ENCODE measurements around the gene EP400. TPM values are rescaled to one million over a fixed set of nuclear protein-coding genes. Genes with fewer than 3 reads are reported as not detected.
A peak's percentile ranks its signal among the peaks of the same experiment; 100 is the strongest.
"Not testable (repeated sequence)": the region's sequence is repeated elsewhere in the genome, so short reads cannot be mapped to it uniquely, and the experiment has no call there.

The EP400 gene
- polyA plus RNA-seq, 3 donors from 2014 or later: 0.05 to 4.1 (median 0.74) TPM

- H3K27me3 Mint-ChIP-seq (ENCODE audit: low read depth in 3 of 3): peaks cover 0 to 4% (median 2%) of the 10 kb centered on the region in 3 donors
- H3K4me1 Mint-ChIP-seq: peaks cover 62 to 74% of the 10 kb centered on the region in 2 donors
- peaks cover 0 to 12% (median 6%) of the 10 kb centered on the region in 3 donors for H3K36me3 Mint-ChIP-seq
- peak overlapping the region in 3 of 6 donors; percentile 10 to 50 (median 10) for H3K27ac Mint-ChIP-seq
- no peak for DNase-seq
- H3K4me3 Mint-ChIP-seq: no peak overlapping the region
- H3K9me3 Mint-ChIP-seq: no peaks in the 10 kb centered on the region
Observed at GRCh38 chr12:131959641-131960589, 10.2 kb downstream of the EP400 start.

GRCh38 chr12:131960590-131961325 is 11.0 kb downstream of the EP400 start:
- H3K27ac Mint-ChIP-seq; H3K9me3 Mint-ChIP-seq; DNase-seq; H3K27me3 Mint-ChIP-seq (ENCODE audit: low read depth in 3 of 3); H3K4me3 Mint-ChIP-seq: not testable (repeated sequence)
- H3K4me1 Mint-ChIP-seq: peaks cover 68 to 79% of the 10 kb centered on the region in 2 donors
- peaks cover 0 to 12% (median 6%) of the 10 kb centered on the region in 3 donors for H3K36me3 Mint-ChIP-seq

- Mint-ChIP-seq H3K4me1 (peaks cover 62 to 76% of the 10 kb centered on the region in 2 donors), H3K36me3 (peaks cover 0 to 12% (median 6%) of the 10 kb centered on the region in 3 donors), H3K27ac (peak overlapping the region in 1 of 6 donors; percentile 61)
- not testable (repeated sequence) for H3K4me3 Mint-ChIP-seq; DNase-seq; H3K27me3 Mint-ChIP-seq (ENCODE audit: low read depth in 3 of 3); H3K9me3 Mint-ChIP-seq
Observed at GRCh38 chr12:131961328-131961727, 11.6 kb downstream of the EP400 start.

- peaks cover 0 to 12% (median 6%) of the 10 kb centered on the region in 3 donors for H3K36me3 Mint-ChIP-seq
- H3K27ac Mint-ChIP-seq: peak overlapping the region; percentile 33 to 69 (median 48)
- H3K4me3 Mint-ChIP-seq: peak overlapping the region in 4 of 5 donors; percentile 5 to 57 (median 16)
- H3K4me1 Mint-ChIP-seq: peaks cover 59 to 71% of the 10 kb centered on the region in 2 donors
- peak in 2 of 3 donors; percentile 10 to 13 for DNase-seq
- peaks cover 0 to 4% (median 0%) of the 10 kb centered on the region in 3 donors for H3K27me3 Mint-ChIP-seq (ENCODE audit: low read depth in 3 of 3)
- H3K9me3 Mint-ChIP-seq: no peaks in the 10 kb centered on the region
Observed at GRCh38 chr12:131962069-131962468, 12.3 kb downstream of the EP400 start.

GRCh38 chr12:131963381-131963780 is 13.6 kb downstream of the EP400 start:
- Mint-ChIP-seq H3K27ac (peak overlapping the region in 4 of 6 donors; percentile 34 to 73 (median 56)), H3K36me3 (peaks cover 0 to 12% (median 6%) of the 10 kb centered on the region in 3 donors), H3K27me3 (ENCODE audit: low read depth in 3 of 3) (peaks cover 0 to 4% (median 0%) of the 10 kb centered on the region in 3 donors), H3K4me3 (no peak overlapping the region), H3K4me1 (peaks cover 61 to 73% of the 10 kb centered on the region in 2 donors), H3K9me3 (no peaks in the 10 kb centered on the region)
- no peak for DNase-seq

GRCh38 chr12:131965073-131965472 is 15.3 kb downstream of the EP400 start:
- H3K36me3 Mint-ChIP-seq: peaks cover 0 to 12% (median 6%) of the 10 kb centered on the region in 3 donors
- DNase-seq: no peak
- H3K27me3 Mint-ChIP-seq (ENCODE audit: low read depth in 3 of 3): peaks cover 0 to 4% (median 0%) of the 10 kb centered on the region in 3 donors
- H3K27ac Mint-ChIP-seq: peak overlapping the region in 4 of 6 donors; percentile 0 to 51 (median 26)
- H3K9me3 Mint-ChIP-seq: no peaks in the 10 kb centered on the region
- peaks cover 58 to 73% of the 10 kb centered on the region in 2 donors for H3K4me1 Mint-ChIP-seq
- H3K4me3 Mint-ChIP-seq: peak overlapping the region in 1 of 5 donors; percentile 30

- Mint-ChIP-seq H3K9me3 (no peaks in the 10 kb centered on the region), H3K36me3 (no peaks in the 10 kb centered on the region), H3K4me3 (no peak overlapping the region), H3K27me3 (ENCODE audit: low read depth in 3 of 3) (peaks cover 0 to 1% (median 0%) of the 10 kb centered on the region in 3 donors), H3K27ac (peak overlapping the region in 1 of 6 donors; percentile 39), H3K4me1 (peaks cover 32 to 53% of the 10 kb centered on the region in 2 donors)
- DNase-seq: no peak
Observed at GRCh38 chr12:131971226-131971625, 21.5 kb downstream of the EP400 start.

- peaks cover 0 to 6% (median under 1%) of the 10 kb centered on the region in 3 donors for H3K36me3 Mint-ChIP-seq
- H3K27ac Mint-ChIP-seq: no peak overlapping the region
- no peak for DNase-seq
- H3K27me3 Mint-ChIP-seq (ENCODE audit: low read depth in 3 of 3): peaks cover 0 to 1% (median 0%) of the 10 kb centered on the region in 3 donors
- H3K9me3 Mint-ChIP-seq: no peaks in the 10 kb centered on the region
- H3K4me1 Mint-ChIP-seq: peaks cover 18 to 36% of the 10 kb centered on the region in 2 donors
- no peak overlapping the region for H3K4me3 Mint-ChIP-seq
Observed at GRCh38 chr12:131975228-131975627, 25.5 kb downstream of the EP400 start.

- DNase-seq: no peak
- no peak overlapping the region for H3K4me3 Mint-ChIP-seq
- H3K4me1 Mint-ChIP-seq: peaks cover 8 to 23% of the 10 kb centered on the region in 2 donors
- H3K9me3 Mint-ChIP-seq: no peaks in the 10 kb centered on the region
- H3K27me3 Mint-ChIP-seq (ENCODE audit: low read depth in 3 of 3): no peaks in the 10 kb centered on the region
- H3K27ac Mint-ChIP-seq: no peak overlapping the region
- peaks cover 0 to 14% (median 9%) of the 10 kb centered on the region in 3 donors for H3K36me3 Mint-ChIP-seq
Observed at GRCh38 chr12:131979606-131980005, 29.9 kb downstream of the EP400 start.

- H3K36me3 Mint-ChIP-seq: peaks cover 0 to 14% (median 9%) of the 10 kb centered on the region in 3 donors
- H3K27ac Mint-ChIP-seq: peak overlapping the region in 2 of 6 donors; percentile 8 to 10
- no peak overlapping the region for H3K4me3 Mint-ChIP-seq
- H3K4me1 Mint-ChIP-seq: peaks cover 8 to 23% of the 10 kb centered on the region in 2 donors
- no peaks in the 10 kb centered on the region for H3K9me3 Mint-ChIP-seq
- DNase-seq: no peak
- no peaks in the 10 kb centered on the region for H3K27me3 Mint-ChIP-seq (ENCODE audit: low read depth in 3 of 3)
Observed at GRCh38 chr12:131980263-131980662, 30.5 kb downstream of the EP400 start.

- Mint-ChIP-seq H3K9me3 (no peaks in the 10 kb centered on the region), H3K27me3 (ENCODE audit: low read depth in 3 of 3) (no peaks in the 10 kb centered on the region), H3K27ac (no peak overlapping the region), H3K4me3 (no peak overlapping the region), H3K36me3 (peaks cover under 1 to 15% (median 9%) of the 10 kb centered on the region in 3 donors), H3K4me1 (peaks cover 6 to 16% of the 10 kb centered on the region in 2 donors)
- no peak for DNase-seq
Observed at GRCh38 chr12:131981388-131981787, 31.6 kb downstream of the EP400 start.

- Mint-ChIP-seq H3K9me3 (no peaks in the 10 kb centered on the region), H3K27me3 (ENCODE audit: low read depth in 3 of 3) (peaks cover 0 to 3% (median 0%) of the 10 kb centered on the region in 3 donors)
- DNase-seq: no peak
Observed at GRCh38 chr12:131982041-131982440, 32.3 kb downstream of the EP400 start.

GRCh38 chr12:131983026-131983425 is 33.3 kb downstream of the EP400 start:
- no peaks in the 10 kb centered on the region for H3K9me3 Mint-ChIP-seq
- H3K4me3 Mint-ChIP-seq: no peak overlapping the region
- no peak overlapping the region for H3K27ac Mint-ChIP-seq
- H3K4me1 Mint-ChIP-seq: peaks cover 1 to 8% of the 10 kb centered on the region in 2 donors
- DNase-seq: no peak
- peaks cover 9 to 27% (median 9%) of the 10 kb centered on the region in 3 donors for H3K36me3 Mint-ChIP-seq
- peaks cover 0 to 3% (median 0%) of the 10 kb centered on the region in 3 donors for H3K27me3 Mint-ChIP-seq (ENCODE audit: low read depth in 3 of 3)

More at GRCh38 chr12:131982041-131982440, 32.3 kb downstream of the EP400 start:
- Mint-ChIP-seq H3K4me1 (peaks cover 5 to 16% of the 10 kb centered on the region in 2 donors), H3K36me3 (peaks cover 6 to 21% (median 9%) of the 10 kb centered on the region in 3 donors), H3K27ac (no peak overlapping the region), H3K4me3 (no peak overlapping the region)

Data from immature natural killer cell (primary cell).